Activated CD4-positive, alpha-beta memory T cell treated with anti-CD3 and anti-CD28 coated beads, Interleukin-2, amount 10 ng/mL, durations not matched to agents 7 days and 5 days (primary cell): ENCODE measurements around the gene RBP3. TPM values are rescaled to one million over a fixed set of nuclear protein-coding genes. Genes with fewer than 3 reads are reported as not detected.

Experiments
- CTCF ChIA-PET: fragments of 350-600 bp; sonication (Branson Sonifier 250); formaldehyde crosslinking; loops from one replicate; lab custom pipeline; 2021; ENCODE audit warnings: antibody characterized with exemption, inconsistent platforms; lab: Charles Lee
- POLR2A ChIA-PET: fragments of 350-600 bp; sonication (Branson Sonifier 250); formaldehyde crosslinking; loops from one replicate; lab custom pipeline; 2021; ENCODE audit warnings: antibody characterized with exemption; lab: Charles Lee
- DNase-seq: peaks from one replicate; pipeline ENCODE4 v3.0.0-alpha.2; 2020
- H3K27ac Mint-ChIP-seq: one replicate; pipeline ENCODE4 v1.8.0; 2021; ENCODE audit warnings: mild to moderate bottlenecking, mixed read lengths
- H3K27me3 Mint-ChIP-seq: one replicate; pipeline ENCODE4 v1.8.0; 2021; ENCODE audit warnings: mixed read lengths
- H3K36me3 Mint-ChIP-seq: one replicate; pipeline ENCODE4 v1.8.0; 2021; ENCODE audit warnings: low read depth, mixed read lengths
- H3K4me1 Mint-ChIP-seq: one replicate; pipeline ENCODE4 v1.8.0; 2021; ENCODE audit warnings: mixed read lengths
- H3K4me3 Mint-ChIP-seq: one replicate; pipeline ENCODE4 v1.8.0; 2021; ENCODE audit warnings: mild to moderate bottlenecking, mixed read lengths
- H3K9me3 Mint-ChIP-seq: one replicate; pipeline ENCODE4 v1.8.0; 2021; ENCODE audit warnings: mixed read lengths
- total RNA-seq, 2 experiments: library from RNA; stranded (reverse); gene quantifications; one replicate each; pipeline ENCODE4 v1.2.3, GENCODE V29; 2021

Gene RBP3
- not detected for total RNA-seq

- H3K4me3 Mint-ChIP-seq = no peak within 1 kb of the TSS
- H3K9me3 Mint-ChIP-seq = no peaks in the 10 kb centered on the region
- POLR2A ChIA-PET = no interaction called here
- no peaks in the 10 kb centered on the region for H3K36me3 Mint-ChIP-seq
- CTCF ChIA-PET = no interaction called here
- no peak within 1 kb of the TSS for H3K27ac Mint-ChIP-seq
- DNase-seq = no peak
- no peaks in the 10 kb centered on the region for H3K27me3 Mint-ChIP-seq
- H3K4me1 Mint-ChIP-seq = no peaks in the 10 kb centered on the region
These were observed at the start of gene RBP3 for GRCh38 chr10:47348138-47348651. Gene RBP3 (plus strand): TSS chr10:47348363. CDS start chr10:47348485, 122 bp downstream.

GRCh38 chr10:47298715-47299114 lies 49.4 kb upstream of the RBP3 start:
- Mint-ChIP-seq H3K36me3 (no peaks in the 10 kb centered on the region), H3K27ac (no peak overlapping the region), H3K4me3 (no peak overlapping the region), H3K9me3 (no peaks in the 10 kb centered on the region), H3K4me1 (peaks cover 2% of the 10 kb centered on the region), H3K27me3 (peaks cover 24% of the 10 kb centered on the region)
- ChIA-PET POLR2A (no interaction called here), CTCF (no interaction called here)
- DNase-seq = no peak

DNA sequence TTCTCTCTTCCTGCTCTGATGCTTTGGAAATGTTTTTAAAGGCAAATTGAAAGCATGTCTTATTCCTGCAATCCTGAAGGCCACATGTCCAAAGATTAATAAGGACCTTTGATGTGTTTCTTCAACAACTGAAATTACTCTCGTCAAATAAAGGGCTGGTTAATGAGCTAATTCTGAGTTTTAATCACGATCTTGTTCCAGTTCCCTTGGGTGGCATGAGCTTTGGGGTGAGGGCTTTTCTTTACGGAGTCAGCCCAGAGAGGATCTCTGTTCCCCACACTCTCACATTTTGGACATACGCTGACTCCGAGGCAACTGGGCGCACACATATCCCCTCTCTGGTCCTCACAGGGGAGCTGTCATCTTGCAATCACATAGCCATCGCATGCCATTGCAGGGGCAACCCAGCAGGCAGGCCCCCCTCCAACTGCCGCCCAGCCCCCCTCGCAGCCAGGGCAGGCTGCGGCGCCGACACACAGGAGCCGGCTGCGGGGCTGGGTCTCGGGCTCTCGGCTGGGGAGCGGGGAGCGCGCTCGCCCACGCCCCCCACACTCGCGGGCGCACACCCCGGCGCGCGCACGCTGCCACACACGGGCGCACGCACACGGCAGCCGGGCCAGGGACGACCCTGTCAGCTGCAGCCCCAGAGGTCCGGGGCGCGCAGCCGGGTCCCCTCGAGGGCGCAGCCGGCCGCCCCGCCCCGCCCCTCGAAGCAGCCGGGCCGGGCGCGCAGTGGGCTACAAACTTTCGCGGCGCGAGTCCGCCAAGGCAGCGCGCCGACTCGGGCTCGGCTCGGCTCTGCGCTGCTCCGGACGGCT lies 48.3 kb upstream of the RBP3 start, which contains the start of gene GDF10:
TSS of gene GDF10 (plus strand) at position 587 of the 818 bp plus-strand sequence. CDS start 455 bp downstream, outside the sequence.
- peaks cover 2% of the 10 kb centered on the region for H3K4me1 Mint-ChIP-seq
- DNase-seq = no peak
- no peaks in the 10 kb centered on the region for H3K36me3 Mint-ChIP-seq
- no peak within 1 kb of the TSS for H3K4me3 Mint-ChIP-seq
- ChIA-PET POLR2A (no interaction called here), CTCF (no interaction called here)
- no peaks in the 10 kb centered on the region for H3K9me3 Mint-ChIP-seq
- H3K27ac Mint-ChIP-seq = no peak within 1 kb of the TSS
- H3K27me3 Mint-ChIP-seq = peaks cover 24% of the 10 kb centered on the region

DNA sequence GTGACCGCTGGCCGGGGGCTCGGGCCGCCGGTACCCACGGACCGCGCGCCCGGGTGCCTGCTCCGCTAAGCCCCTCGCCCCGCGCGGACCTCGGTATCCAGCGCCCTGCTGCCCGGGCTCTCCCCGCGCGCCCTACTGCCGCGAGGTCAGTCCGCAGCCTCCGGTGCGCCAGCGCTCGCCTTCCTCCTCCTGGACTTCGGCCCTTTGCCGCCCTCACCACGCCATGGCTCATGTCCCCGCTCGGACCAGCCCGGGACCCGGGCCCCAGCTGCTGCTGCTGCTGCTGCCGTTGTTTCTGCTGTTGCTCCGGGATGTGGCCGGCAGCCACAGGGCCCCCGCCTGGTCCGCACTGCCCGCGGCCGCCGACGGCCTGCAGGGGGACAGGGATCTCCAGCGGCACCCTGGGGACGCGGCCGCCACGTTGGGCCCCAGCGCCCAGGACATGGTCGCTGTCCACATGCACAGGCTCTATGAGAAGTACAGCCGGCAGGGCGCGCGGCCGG lies 47.7 kb upstream of the RBP3 start:
- no peaks in the 10 kb centered on the region for H3K36me3 Mint-ChIP-seq
- DNase-seq = no peak
- no peak overlapping the region for H3K27ac Mint-ChIP-seq
- H3K4me3 Mint-ChIP-seq = no peak overlapping the region
- H3K4me1 Mint-ChIP-seq = peaks cover 2% of the 10 kb centered on the region
- CTCF ChIA-PET = no interaction called here
- H3K9me3 Mint-ChIP-seq = no peaks in the 10 kb centered on the region
- peaks cover 24% of the 10 kb centered on the region for H3K27me3 Mint-ChIP-seq
- POLR2A ChIA-PET = no interaction called here

GRCh38 chr10:47301833-47302232 lies 46.3 kb upstream of the RBP3 start:
- Mint-ChIP-seq H3K27me3 (peaks cover 24% of the 10 kb centered on the region), H3K9me3 (no peaks in the 10 kb centered on the region), H3K36me3 (no peaks in the 10 kb centered on the region), H3K27ac (no peak overlapping the region), H3K4me1 (peaks cover 2% of the 10 kb centered on the region), H3K4me3 (no peak overlapping the region)
- ChIA-PET CTCF (no interaction called here), POLR2A (no interaction called here)
- DNase-seq = no peak

DNA sequence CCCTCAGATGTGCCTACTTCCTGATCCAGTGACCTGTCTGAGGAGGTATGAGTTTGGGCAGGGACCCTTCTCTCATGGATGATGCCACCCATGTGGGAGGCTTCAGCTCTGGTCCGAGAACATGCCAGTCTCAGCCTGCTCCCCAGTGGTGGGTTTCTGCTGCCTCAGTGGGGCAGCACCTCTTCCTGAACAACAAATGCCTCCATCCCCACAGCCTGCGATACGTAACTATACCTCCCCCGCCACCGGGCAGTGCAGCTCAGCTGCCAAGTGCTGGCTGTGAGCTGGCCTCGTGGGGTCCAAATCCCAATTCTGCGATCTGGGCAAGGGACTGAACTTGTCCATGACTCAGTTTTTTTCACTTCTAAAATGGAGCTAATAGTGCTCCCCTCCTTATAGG lies 45.1 kb upstream of the RBP3 start:
- Mint-ChIP-seq H3K27ac (no peak overlapping the region), H3K36me3 (no peaks in the 10 kb centered on the region), H3K9me3 (no peaks in the 10 kb centered on the region), H3K4me1 (peaks cover 2% of the 10 kb centered on the region), H3K4me3 (no peak overlapping the region), H3K27me3 (peaks cover 20% of the 10 kb centered on the region)
- CTCF ChIA-PET = interaction anchor here (1.1 kb wide), 1 partner anchor 255 kb away, joined by 4 read pairs; no protein-coding TSS in a partner anchor
- DNase-seq = no peak
- POLR2A ChIA-PET = no interaction called here

DNA sequence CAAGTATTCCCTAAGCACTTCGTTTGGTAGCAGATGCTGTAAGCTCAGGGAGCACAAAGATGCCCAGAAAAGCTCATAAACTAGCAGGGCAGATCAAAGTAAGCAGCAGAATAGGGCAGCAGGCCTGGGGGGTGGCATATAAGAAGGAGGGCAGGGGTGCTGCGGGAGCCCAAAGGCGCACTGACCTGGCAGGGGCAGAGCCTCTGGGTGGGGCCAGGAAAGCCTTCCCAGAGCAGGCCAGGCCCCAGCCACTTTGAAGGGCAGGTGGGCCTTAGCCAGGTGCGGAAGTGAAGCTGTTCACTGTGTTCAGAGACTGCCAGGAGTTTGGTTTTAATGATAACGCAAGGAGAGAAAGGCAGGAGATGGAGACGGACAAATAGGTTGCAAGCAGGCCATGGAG lies 44.3 kb upstream of the RBP3 start:
- ChIA-PET CTCF (no interaction called here), POLR2A (no interaction called here)
- Mint-ChIP-seq H3K36me3 (no peaks in the 10 kb centered on the region), H3K27me3 (peaks cover 15% of the 10 kb centered on the region), H3K4me3 (no peak overlapping the region), H3K4me1 (peaks cover 2% of the 10 kb centered on the region), H3K27ac (no peak overlapping the region), H3K9me3 (no peaks in the 10 kb centered on the region)
- no peak for DNase-seq

DNA sequence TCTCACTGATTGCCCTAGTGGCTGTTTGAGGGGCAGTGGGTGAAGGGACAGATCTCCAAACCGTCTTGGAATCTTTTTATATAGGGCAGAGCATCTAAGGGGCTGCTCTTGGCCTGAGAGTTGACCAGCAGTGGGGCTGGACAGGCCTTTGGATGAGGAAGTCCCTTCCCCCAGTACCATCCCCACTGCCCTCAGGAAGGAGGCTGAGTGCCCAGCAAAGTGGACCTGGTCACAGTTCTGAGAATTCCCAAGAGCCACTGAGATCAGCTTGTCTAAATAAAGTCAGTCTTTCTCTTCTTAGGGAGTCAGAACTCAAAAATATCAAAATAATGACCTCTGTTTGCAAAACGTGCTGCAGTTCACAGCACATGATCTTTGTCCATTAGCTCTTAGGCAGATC lies 42.6 kb upstream of the RBP3 start:
- Mint-ChIP-seq H3K4me3 (no peak overlapping the region), H3K4me1 (peaks cover 2% of the 10 kb centered on the region), H3K27ac (no peak overlapping the region), H3K27me3 (peaks cover 6% of the 10 kb centered on the region), H3K36me3 (no peaks in the 10 kb centered on the region), H3K9me3 (no peaks in the 10 kb centered on the region)
- ChIA-PET POLR2A (no interaction called here), CTCF (interaction anchor here (1.2 kb wide), 2 partner anchors 45 to 281 kb away, joined by 3 read pairs; no protein-coding TSS in a partner anchor)
- no peak for DNase-seq

DNA sequence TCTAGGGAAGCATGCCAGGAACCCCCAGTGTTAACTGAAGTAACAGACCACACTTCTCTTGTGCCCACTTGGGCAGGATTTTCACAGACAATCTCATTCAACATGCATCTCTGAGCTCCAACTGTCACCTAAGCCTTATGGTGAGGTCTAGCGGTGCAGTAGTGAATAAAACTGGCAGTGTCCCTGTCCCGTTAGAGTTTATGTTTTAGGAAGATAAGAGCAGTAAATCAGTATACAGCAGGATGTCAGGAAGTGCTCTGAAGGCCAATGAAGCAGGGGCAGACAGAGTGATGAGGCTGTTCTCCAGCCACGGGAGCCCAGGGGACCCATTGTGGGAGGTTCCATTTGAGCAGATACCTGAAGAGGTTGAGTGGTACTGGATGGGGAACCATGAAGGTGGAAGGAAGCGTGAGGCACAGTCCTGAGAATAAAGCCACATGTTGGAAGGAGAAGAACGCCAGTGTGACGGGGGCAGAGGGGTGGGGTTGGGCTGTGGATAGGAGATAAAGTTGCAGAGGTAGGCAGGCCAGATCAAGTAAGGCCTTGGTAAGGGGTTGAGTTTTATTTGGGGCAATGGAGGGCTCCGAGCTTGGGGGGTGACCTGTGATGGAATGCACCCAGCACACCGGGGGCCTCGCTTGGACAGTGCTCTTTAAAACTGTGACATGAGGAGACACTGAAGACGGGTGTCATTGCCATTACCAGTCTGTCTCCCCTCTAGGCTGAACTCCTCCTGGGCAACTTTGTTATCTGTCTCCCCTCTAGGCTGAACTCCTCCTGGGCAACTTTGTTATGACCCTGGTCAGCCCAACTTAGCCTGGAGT lies 41.6 kb upstream of the RBP3 start:
- no peak overlapping the region for H3K27ac Mint-ChIP-seq
- H3K4me1 Mint-ChIP-seq = peaks cover 9% of the 10 kb centered on the region
- ChIA-PET POLR2A (no interaction called here), CTCF (interaction anchor here (1.2 kb wide), 2 partner anchors 46 to 282 kb away, joined by 3 read pairs; no protein-coding TSS in a partner anchor)
- H3K4me3 Mint-ChIP-seq = no peak overlapping the region
- H3K27me3 Mint-ChIP-seq = no peaks in the 10 kb centered on the region
- H3K9me3 Mint-ChIP-seq = no peaks in the 10 kb centered on the region
- no peaks in the 10 kb centered on the region for H3K36me3 Mint-ChIP-seq
- DNase-seq = no peak

- H3K4me1 Mint-ChIP-seq = peaks cover 16% of the 10 kb centered on the region
- H3K27ac Mint-ChIP-seq = no peak overlapping the region
- H3K4me3 Mint-ChIP-seq = no peak overlapping the region
- H3K27me3 Mint-ChIP-seq = no peaks in the 10 kb centered on the region
- H3K9me3 Mint-ChIP-seq = no peaks in the 10 kb centered on the region
- DNase-seq = no peak
- POLR2A ChIA-PET = no interaction called here
- H3K36me3 Mint-ChIP-seq = no peaks in the 10 kb centered on the region
- CTCF ChIA-PET = interaction anchor here (9.3 kb wide), 1 partner anchor 261 kb away, joined by 128 read pairs; no protein-coding TSS in a partner anchor
These were observed 40.8 kb upstream of the RBP3 start for GRCh38 chr10:47307381-47307780.

GRCh38 chr10:47308775-47309174 lies 39.4 kb upstream of the RBP3 start:
- DNase-seq = no peak
- Mint-ChIP-seq H3K4me1 (peaks cover 16% of the 10 kb centered on the region), H3K4me3 (no peak overlapping the region), H3K9me3 (no peaks in the 10 kb centered on the region), H3K27me3 (no peaks in the 10 kb centered on the region), H3K27ac (no peak overlapping the region), H3K36me3 (no peaks in the 10 kb centered on the region)
- ChIA-PET POLR2A (no interaction called here), CTCF (interaction anchor here (9.3 kb wide), 1 partner anchor 262 kb away, joined by 128 read pairs; no protein-coding TSS in a partner anchor)

GRCh38 chr10:47309408-47310089 lies 38.6 kb upstream of the RBP3 start:
- CTCF ChIA-PET = interaction anchor here (9.3 kb wide), 1 partner anchor 263 kb away, joined by 128 read pairs; no protein-coding TSS in a partner anchor
- H3K27ac Mint-ChIP-seq = no peak overlapping the region

More at GRCh38 chr10:47309408-47310089, 38.6 kb upstream of the RBP3 start:
- Mint-ChIP-seq H3K4me3 (no peak overlapping the region), H3K4me1 (peaks cover 16% of the 10 kb centered on the region), H3K27me3 (no peaks in the 10 kb centered on the region), H3K9me3 (no peaks in the 10 kb centered on the region), H3K36me3 (no peaks in the 10 kb centered on the region)
- DNase-seq = no peak
- POLR2A ChIA-PET = no interaction called here
